GM23338 (cell line): ENCODE data around the gene PPP1CA.
A peak's percentile ranks its signal among the peaks of the same experiment; 100 is the strongest.

Source experiments
- CREB1 ChIP-seq: fragments of 250-450 bp; sonication (Bioruptor Pico); IDR thresholded peaks from 2 replicates; pipeline ENCODE4 v1.5.0; 2020; ENCODE audit warnings: low read depth, mild to moderate bottlenecking, moderate library complexity
- EZH2 ChIP-seq: fragments of 200-600 bp; sonication (generic); IDR thresholded peaks from one replicate; pipeline ENCODE4 v1.8.0; 2017; ENCODE audit warnings: antibody characterized with exemption, mild to moderate bottlenecking, low read depth; ENCODE audit not compliant: unreplicated experiment
- EZH2phosphoT487 ChIP-seq: fragments of 200-600 bp; sonication (generic); IDR thresholded peaks from one replicate; pipeline ENCODE4 v1.8.1; 2018; ENCODE audit warnings: antibody characterized with exemption; ENCODE audit not compliant: unreplicated experiment
- JUNB ChIP-seq: IDR thresholded peaks from one replicate; pipeline ENCODE4 v1.6.1; 2016; ENCODE audit warnings: antibody characterized with exemption; ENCODE audit not compliant: unreplicated experiment
- POLR2AphosphoS5 ChIP-seq: IDR thresholded peaks from 2 replicates; pipeline ENCODE4 v1.6.1; 2016; ENCODE audit warnings: antibody characterized with exemption, low read depth
- STAT1 ChIP-seq: IDR thresholded peaks from one replicate; pipeline ENCODE4 v1.6.1; 2016; ENCODE audit warnings: antibody characterized with exemption; ENCODE audit not compliant: unreplicated experiment
- ZNF331 ChIP-seq: fragments of 250-450 bp; sonication (Bioruptor Pico); IDR thresholded peaks from 2 replicates; pipeline ENCODE4 v1.5.0; 2020; ENCODE audit warnings: low read depth, mild to moderate bottlenecking, moderate library complexity
- TF ChIP-seq, protein P1 (sequence below), 2 experiments: fragments of 200-600 bp in 1 of 2; sonication (generic) in 1 of 2; conservative IDR thresholded peaks; 2 replicates each; pipeline versions ENCODE4 v1.5.1 to v1.6.1; 2016 to 2017; ENCODE audit warnings: antibody characterized with exemption in 2 of 2, low read depth in 2 of 2, mild to moderate bottlenecking in 2 of 2, moderate library complexity in 1 of 2
- TF ChIP-seq, protein P2 (sequence below): IDR thresholded peaks from one replicate; pipeline ENCODE4 v1.6.1; 2018; ENCODE audit warnings: antibody characterized with exemption; ENCODE audit not compliant: unreplicated experiment

DNA sequence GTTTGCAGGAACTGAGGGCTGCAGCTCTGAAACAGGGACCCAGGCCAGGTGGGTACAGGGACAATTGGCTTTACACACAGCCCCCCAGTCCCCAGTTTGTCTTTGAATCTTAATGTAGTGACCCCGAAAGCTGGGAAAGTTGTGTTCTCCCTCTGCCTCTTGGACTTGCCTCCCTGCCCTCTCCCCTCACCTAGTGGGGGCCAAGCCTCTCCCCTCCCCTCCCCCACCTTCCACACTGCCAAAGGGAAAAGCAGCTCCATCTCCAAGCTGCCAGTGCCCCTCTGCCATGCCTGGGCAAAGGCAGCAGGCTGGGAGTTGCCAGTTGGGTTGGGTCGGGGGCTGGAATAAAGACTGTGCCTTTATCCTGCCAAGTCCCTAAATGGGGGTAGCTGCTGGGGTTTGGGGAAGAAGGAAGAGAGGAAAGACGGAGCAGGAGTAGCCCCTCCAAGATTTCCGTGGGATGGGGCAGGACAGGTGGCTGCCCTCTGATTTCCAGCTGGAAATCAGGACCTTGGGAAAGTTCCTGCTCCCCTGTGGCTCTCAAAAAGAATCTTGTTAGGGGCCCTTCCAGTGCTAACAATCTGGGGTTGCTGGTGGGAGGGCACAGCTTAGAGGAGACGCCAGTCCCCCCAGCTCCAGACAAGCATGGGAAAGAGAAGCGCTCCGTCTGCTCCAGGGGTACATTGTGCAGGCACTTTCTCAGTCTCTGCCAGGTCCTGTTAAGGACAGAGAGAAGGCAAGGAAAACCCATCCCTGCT is 25.4 kb downstream of the PPP1CA start:
- TF ChIP-seq, protein P1, sequence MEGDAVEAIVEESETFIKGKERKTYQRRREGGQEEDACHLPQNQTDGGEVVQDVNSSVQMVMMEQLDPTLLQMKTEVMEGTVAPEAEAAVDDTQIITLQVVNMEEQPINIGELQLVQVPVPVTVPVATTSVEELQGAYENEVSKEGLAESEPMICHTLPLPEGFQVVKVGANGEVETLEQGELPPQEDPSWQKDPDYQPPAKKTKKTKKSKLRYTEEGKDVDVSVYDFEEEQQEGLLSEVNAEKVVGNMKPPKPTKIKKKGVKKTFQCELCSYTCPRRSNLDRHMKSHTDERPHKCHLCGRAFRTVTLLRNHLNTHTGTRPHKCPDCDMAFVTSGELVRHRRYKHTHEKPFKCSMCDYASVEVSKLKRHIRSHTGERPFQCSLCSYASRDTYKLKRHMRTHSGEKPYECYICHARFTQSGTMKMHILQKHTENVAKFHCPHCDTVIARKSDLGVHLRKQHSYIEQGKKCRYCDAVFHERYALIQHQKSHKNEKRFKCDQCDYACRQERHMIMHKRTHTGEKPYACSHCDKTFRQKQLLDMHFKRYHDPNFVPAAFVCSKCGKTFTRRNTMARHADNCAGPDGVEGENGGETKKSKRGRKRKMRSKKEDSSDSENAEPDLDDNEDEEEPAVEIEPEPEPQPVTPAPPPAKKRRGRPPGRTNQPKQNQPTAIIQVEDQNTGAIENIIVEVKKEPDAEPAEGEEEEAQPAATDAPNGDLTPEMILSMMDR (conservative IDR thresholded peaks at IDR 0.05; ENCODE audit: low read depth in 2 of 2), result no peak
- no peak for TF ChIP-seq POLR2AphosphoS5
- no peak for TF ChIP-seq CREB1 (CRISPR knock-in tag)
- peak; percentile 5 for TF ChIP-seq EZH2
- no peak for TF ChIP-seq STAT1
- TF ChIP-seq, protein P2, sequence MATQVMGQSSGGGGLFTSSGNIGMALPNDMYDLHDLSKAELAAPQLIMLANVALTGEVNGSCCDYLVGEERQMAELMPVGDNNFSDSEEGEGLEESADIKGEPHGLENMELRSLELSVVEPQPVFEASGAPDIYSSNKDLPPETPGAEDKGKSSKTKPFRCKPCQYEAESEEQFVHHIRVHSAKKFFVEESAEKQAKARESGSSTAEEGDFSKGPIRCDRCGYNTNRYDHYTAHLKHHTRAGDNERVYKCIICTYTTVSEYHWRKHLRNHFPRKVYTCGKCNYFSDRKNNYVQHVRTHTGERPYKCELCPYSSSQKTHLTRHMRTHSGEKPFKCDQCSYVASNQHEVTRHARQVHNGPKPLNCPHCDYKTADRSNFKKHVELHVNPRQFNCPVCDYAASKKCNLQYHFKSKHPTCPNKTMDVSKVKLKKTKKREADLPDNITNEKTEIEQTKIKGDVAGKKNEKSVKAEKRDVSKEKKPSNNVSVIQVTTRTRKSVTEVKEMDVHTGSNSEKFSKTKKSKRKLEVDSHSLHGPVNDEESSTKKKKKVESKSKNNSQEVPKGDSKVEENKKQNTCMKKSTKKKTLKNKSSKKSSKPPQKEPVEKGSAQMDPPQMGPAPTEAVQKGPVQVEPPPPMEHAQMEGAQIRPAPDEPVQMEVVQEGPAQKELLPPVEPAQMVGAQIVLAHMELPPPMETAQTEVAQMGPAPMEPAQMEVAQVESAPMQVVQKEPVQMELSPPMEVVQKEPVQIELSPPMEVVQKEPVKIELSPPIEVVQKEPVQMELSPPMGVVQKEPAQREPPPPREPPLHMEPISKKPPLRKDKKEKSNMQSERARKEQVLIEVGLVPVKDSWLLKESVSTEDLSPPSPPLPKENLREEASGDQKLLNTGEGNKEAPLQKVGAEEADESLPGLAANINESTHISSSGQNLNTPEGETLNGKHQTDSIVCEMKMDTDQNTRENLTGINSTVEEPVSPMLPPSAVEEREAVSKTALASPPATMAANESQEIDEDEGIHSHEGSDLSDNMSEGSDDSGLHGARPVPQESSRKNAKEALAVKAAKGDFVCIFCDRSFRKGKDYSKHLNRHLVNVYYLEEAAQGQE, result no peak
- no peak for TF ChIP-seq ZNF331 (CRISPR knock-in tag)
- TF ChIP-seq EZH2phosphoT487, result no peak
- TF ChIP-seq JUNB, result no peak
